Endothelial cell (in vitro differentiated cells): Measurements from ENCODE around the gene ITPRIPL2. TPM values are rescaled to one million over a fixed set of nuclear protein-coding genes. Genes with fewer than 3 reads are reported as not detected.

Experiments used
- DNase-seq: peaks from one replicate; pipeline ENCODE4 v3.0.0; 2021; ENCODE audit warnings: low spot score
- H3K27ac Mint-ChIP-seq: one replicate; pipeline ENCODE4 v1.8.0; 2021; ENCODE audit warnings: mixed read lengths, inconsistent platforms; ENCODE audit not compliant: unreplicated experiment
- H3K27me3 Mint-ChIP-seq: one replicate; pipeline ENCODE4 v1.8.0; 2021; ENCODE audit warnings: mild to moderate bottlenecking, moderate library complexity, mixed read lengths, inconsistent platforms; ENCODE audit not compliant: unreplicated experiment
- H3K36me3 Mint-ChIP-seq: one replicate; pipeline ENCODE4 v1.8.0; 2021; ENCODE audit warnings: mild to moderate bottlenecking, low read depth, mixed read lengths, inconsistent platforms; ENCODE audit not compliant: unreplicated experiment
- H3K4me1 Mint-ChIP-seq: one replicate; pipeline ENCODE4 v1.8.0; 2021; ENCODE audit warnings: mild to moderate bottlenecking, mixed read lengths, inconsistent platforms; ENCODE audit not compliant: unreplicated experiment
- H3K4me3 Mint-ChIP-seq: one replicate; pipeline ENCODE4 v1.8.0; 2021; ENCODE audit warnings: mild to moderate bottlenecking, mixed read lengths, inconsistent platforms; ENCODE audit not compliant: unreplicated experiment
- H3K9me3 Mint-ChIP-seq: one replicate; pipeline ENCODE4 v1.8.0; 2021; ENCODE audit warnings: mixed read lengths, inconsistent platforms; ENCODE audit not compliant: unreplicated experiment
- total RNA-seq: library from RNA; stranded (reverse); fragmentation: NEBNext Ultra II Directional; extraction: Animal tissue kit (Norgen Biotek cat#: 25700); gene quantifications from one replicate; pipeline ENCODE4 v1.2.1, GENCODE V29; 2021; ENCODE audit not compliant: unreplicated experiment
- TF ChIP-seq, protein P1 (sequence below): fragments of 200-600 bp; sonication (generic); IDR thresholded peaks from one replicate; pipeline ENCODE4 v1.5.0; 2021; ENCODE audit warnings: antibody characterized with exemption; ENCODE audit not compliant: unreplicated experiment

The ITPRIPL2 gene
- total RNA-seq, 1 donor from 2014 or later, result 65.1 TPM

DNA sequence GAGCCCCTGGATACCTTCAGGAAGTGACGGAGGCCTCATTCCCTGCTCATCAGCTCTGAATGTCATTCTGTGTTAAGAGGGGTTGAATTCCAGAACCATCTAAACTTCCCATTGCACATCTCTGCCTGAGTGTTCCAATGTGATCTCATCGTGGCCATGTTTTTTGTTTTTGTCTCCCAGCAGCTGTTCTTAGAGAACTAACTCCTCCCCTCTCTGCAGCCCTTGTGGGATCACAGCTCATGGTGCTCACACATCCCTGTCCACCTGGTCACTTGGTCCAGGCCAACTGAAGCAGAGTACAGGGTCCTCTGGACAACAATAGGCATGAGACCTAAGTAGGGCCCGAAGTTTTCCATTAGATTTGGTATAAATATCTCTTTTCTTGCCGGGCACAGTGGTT is 48.3 kb downstream of the ITPRIPL2 start:
- TF ChIP-seq, protein P1, sequence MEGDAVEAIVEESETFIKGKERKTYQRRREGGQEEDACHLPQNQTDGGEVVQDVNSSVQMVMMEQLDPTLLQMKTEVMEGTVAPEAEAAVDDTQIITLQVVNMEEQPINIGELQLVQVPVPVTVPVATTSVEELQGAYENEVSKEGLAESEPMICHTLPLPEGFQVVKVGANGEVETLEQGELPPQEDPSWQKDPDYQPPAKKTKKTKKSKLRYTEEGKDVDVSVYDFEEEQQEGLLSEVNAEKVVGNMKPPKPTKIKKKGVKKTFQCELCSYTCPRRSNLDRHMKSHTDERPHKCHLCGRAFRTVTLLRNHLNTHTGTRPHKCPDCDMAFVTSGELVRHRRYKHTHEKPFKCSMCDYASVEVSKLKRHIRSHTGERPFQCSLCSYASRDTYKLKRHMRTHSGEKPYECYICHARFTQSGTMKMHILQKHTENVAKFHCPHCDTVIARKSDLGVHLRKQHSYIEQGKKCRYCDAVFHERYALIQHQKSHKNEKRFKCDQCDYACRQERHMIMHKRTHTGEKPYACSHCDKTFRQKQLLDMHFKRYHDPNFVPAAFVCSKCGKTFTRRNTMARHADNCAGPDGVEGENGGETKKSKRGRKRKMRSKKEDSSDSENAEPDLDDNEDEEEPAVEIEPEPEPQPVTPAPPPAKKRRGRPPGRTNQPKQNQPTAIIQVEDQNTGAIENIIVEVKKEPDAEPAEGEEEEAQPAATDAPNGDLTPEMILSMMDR, result no peak
- no peaks in the 10 kb centered on the region for H3K36me3 Mint-ChIP-seq
- no peaks in the 10 kb centered on the region for H3K9me3 Mint-ChIP-seq
- H3K27me3 Mint-ChIP-seq, result no peaks in the 10 kb centered on the region
- DNase-seq, result no peak
- H3K4me3 Mint-ChIP-seq, result no peak overlapping the region
- H3K4me1 Mint-ChIP-seq, result no peaks in the 10 kb centered on the region
- H3K27ac Mint-ChIP-seq, result no peak overlapping the region

DNA sequence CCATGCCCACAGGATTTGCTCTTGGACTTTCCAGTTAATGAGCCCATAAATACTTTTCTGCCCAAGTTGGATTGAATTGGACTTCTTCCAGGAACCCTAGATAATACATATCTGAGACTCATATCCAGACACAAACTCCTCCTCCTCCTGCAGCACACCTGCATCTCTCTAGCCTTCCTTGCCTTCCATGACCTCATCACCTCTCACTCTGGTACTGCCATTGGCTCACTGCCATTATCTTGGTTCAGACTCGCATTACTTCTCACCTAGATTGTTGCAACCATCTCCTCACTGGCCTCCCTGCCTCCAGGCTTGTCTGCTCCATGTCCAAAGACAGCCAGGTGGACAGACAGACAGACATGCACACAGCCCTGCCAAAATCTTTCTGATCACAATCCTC is 49.5 kb downstream of the ITPRIPL2 start:
- TF ChIP-seq, protein P1, result no peak

DNA sequence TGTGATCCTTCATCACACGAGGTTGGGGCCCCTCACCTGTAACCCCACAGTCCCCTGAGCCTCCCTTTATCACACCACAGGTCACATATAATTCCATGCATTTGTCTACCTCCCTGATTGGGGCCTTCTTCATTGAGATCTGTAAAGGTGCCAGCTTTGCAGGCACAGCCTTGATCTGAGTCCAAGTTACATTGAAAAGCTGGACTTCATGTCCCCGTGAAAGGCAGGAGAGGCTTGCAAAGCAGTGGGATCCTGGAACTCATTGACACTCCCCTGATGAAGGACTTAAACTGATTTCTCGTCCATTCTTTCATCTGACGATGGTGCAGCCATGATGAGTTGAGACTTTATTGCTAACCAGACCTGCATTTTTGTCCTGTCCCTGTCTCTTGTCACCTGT is 50.5 kb downstream of the ITPRIPL2 start:
- no peaks in the 10 kb centered on the region for H3K36me3 Mint-ChIP-seq
- H3K4me1 Mint-ChIP-seq, result peaks cover under 1% of the 10 kb centered on the region
- H3K27me3 Mint-ChIP-seq, result no peaks in the 10 kb centered on the region
- no peak overlapping the region for H3K4me3 Mint-ChIP-seq
- no peaks in the 10 kb centered on the region for H3K9me3 Mint-ChIP-seq
- TF ChIP-seq, protein P1, result no peak
- no peak for DNase-seq
- no peak overlapping the region for H3K27ac Mint-ChIP-seq

More for the DNA sequence above, 49.5 kb downstream of the ITPRIPL2 start:
- H3K27ac Mint-ChIP-seq, result no peak overlapping the region
- DNase-seq, result no peak
- H3K4me1 Mint-ChIP-seq, result no peaks in the 10 kb centered on the region
- H3K4me3 Mint-ChIP-seq, result no peak overlapping the region
- no peaks in the 10 kb centered on the region for H3K9me3 Mint-ChIP-seq
- H3K27me3 Mint-ChIP-seq, result no peaks in the 10 kb centered on the region
- no peaks in the 10 kb centered on the region for H3K36me3 Mint-ChIP-seq

DNA sequence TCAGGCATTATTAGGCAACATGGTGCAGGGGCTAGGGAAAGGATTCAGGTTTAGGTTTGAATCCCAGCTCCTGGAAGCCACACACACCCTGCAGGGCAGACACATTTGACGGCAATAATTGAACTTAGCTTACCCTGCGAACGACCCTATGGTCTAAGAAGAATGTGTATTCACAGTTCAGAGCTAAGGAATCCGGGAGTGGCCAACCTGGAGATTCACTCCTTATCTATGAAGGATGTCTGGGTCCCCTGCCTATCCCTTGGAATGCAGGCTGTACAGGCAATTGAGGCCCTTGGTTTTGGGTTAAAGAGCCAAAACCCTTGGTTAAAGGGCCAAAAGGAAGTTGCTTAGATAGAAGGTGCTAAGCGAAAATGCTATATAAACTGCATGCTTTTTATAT is 51.3 kb downstream of the ITPRIPL2 start:
- TF ChIP-seq, protein P1, result no peak
- Mint-ChIP-seq H3K27ac (no peak overlapping the region), H3K9me3 (no peaks in the 10 kb centered on the region), H3K4me3 (no peak overlapping the region), H3K36me3 (no peaks in the 10 kb centered on the region), H3K4me1 (peaks cover 7% of the 10 kb centered on the region), H3K27me3 (peaks cover 4% of the 10 kb centered on the region)
- no peak for DNase-seq

DNA sequence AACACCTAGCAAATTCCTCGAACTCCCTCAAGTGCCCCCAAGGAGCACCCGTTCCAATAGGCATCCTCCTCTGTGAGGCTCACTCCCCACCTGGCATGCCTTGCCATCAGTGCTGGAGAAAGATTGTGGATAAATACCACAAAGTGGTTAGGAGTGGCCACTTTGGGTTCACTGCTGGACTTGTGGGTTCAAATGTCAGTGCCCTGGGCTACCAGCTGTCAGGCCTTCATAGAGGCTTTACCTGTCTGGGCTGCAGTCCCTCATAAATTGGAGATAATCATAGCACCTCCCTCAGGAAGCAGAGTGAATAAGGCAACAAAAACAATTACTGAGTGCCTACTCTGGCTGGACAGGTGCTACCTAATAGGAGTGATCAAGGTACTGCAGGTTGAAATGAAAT is 52.7 kb downstream of the ITPRIPL2 start:
- no peaks in the 10 kb centered on the region for H3K36me3 Mint-ChIP-seq
- peaks cover 7% of the 10 kb centered on the region for H3K4me1 Mint-ChIP-seq
- H3K9me3 Mint-ChIP-seq, result no peaks in the 10 kb centered on the region
- DNase-seq, result no peak
- no peak overlapping the region for H3K4me3 Mint-ChIP-seq
- H3K27me3 Mint-ChIP-seq, result peaks cover 4% of the 10 kb centered on the region
- TF ChIP-seq, protein P1, result no peak
- H3K27ac Mint-ChIP-seq, result no peak overlapping the region
